ENCODE data around the gene PLXDC2.

Gene PLXDC2

DNA sequence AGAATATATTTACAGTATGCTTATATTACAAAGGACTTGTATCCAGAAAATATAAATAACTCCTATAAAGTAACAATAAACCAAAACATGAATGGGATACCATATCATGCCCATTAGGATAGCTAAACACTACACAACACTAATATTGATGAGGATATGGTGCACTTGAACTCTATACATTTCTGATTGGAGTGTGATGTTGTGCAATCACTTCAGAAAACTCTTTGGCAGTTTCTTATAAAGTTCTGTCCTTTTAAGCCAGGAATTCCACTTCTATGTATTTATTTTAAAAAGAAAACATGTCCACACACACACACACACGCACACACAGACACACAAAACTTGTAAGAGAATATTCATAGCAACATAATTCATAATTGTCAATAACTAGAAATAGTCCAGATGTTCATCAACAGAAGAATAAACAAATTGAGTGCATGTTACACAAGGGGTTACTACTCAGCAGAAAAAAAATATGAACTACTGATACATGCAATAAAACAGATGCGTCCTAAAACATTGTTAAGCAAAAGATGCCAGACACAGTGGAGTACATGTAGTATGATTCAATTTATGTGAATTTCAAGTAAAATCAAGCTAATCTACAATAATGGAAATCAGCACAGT is 416.0 kb downstream of the PLXDC2 start:
- no peak for FAIRE-seq

DNA sequence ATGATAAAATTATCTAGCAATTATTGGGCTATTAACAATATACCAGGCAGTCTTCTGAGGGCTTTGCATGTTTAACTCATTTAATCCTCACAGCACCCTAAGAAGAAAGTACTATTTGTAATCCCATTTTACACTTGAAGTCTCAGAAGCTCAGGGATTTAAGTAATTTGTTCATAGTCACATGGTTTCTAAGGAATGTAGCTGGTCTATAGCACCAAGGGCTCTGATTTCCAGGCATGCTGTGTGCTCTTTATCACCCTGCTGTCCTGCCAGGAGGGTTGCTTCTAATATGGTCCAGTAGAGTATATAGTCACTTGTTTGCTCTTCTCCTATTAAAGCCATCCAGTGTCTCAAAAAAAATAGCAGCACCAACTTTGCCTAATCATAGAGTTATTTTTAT is 417.2 kb downstream of the PLXDC2 start:
- no peak for FAIRE-seq

DNA sequence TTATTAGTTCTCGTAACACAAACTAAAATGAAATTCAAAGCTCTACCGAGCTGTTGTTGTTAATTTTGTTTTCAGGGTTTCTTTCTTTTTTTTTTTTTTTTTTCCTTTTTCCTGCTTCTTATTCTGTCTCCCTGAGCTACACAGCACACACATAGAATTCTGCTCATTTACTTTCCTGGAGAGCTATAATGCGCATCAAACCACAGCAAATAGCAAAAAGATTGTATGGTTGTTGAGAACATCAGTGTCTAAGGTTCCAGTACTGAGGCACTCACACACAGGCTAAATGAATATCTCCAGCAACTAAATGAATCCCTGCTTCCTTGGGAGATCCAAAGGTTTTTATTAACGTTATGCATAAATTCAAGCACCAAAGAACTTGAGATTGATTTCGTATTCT is 418.3 kb downstream of the PLXDC2 start:
- no peak for FAIRE-seq

DNA sequence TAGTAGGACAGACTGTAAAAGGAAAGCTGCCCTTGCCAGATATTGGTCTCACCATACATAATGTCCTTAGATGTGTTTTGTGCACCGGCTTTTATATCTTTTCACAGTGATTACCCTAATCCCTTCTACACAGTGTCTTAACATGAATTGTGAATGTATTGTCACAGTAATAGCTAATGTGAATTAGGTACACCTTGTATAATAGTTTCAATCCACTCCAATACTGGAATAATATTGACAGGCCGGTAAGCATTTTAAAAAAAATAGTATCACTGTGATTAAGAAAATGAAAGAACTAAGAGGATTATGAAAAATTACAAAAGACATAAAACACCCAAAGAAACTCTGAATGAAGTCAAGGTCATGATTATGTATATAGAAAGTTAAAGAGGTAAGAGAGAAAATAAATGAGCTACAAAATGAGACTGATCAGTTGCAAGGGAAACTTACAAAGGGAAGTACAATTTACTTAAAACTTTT is 420.9 kb downstream of the PLXDC2 start:
- no peak for FAIRE-seq

DNA sequence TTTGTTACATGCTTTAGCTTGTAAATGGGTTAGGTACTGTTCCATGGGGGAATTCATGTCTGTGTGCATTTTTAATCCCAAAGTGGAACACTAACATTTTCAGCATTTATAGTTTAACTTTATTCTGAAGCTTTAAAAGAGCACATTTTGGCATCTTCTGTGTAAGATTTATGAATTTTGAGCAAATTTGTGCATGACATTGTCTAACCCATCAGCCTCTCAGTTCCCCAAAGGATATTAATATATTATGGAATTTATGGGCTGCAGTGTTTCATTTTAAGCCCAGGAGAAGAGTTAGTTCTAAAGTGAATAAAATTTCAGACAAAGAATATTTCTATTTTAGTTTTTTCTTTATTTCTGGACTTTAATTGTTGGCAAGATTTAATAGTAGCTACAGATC is 421.4 kb downstream of the PLXDC2 start:
- no peak for FAIRE-seq

DNA sequence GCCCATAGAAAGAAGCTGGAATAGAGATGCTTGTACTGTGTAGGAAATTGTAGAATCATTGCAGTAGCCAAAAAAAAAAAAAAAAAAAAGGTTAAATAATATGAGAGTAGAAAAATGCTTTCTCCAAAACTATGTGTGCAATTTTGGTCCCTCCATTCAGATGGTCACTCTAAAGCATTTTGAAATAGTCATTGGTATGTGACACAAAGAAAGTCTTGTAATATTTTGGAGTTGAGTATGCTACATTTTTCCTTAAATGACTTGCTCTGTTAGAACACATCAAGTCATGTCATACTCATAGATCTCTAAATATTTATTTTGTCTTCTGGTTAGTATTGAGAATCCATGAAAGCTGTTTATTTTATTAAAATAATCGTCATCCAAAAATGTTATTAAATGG is 424.4 kb downstream of the PLXDC2 start:
- no peak for FAIRE-seq

DNA sequence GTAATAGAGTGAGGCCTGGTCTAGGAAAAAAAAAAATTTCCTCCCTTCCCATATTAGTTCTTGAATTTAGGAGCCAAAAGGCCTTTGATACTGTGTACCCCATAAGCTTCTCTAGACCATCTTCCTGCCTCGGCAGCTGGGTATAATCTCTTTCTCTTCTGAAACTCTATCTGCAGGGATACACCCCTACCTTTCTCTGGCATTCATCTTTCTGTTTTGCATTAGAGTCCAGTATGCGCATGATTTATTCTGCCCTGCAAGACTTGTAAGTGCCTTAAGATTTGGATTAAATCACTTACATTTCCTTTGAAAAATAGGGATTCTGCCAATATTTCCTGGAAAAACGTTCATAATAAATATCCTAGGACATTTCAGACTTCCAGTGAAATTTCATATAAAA is 431.2 kb downstream of the PLXDC2 start:
- FAIRE-seq: no peak

DNA sequence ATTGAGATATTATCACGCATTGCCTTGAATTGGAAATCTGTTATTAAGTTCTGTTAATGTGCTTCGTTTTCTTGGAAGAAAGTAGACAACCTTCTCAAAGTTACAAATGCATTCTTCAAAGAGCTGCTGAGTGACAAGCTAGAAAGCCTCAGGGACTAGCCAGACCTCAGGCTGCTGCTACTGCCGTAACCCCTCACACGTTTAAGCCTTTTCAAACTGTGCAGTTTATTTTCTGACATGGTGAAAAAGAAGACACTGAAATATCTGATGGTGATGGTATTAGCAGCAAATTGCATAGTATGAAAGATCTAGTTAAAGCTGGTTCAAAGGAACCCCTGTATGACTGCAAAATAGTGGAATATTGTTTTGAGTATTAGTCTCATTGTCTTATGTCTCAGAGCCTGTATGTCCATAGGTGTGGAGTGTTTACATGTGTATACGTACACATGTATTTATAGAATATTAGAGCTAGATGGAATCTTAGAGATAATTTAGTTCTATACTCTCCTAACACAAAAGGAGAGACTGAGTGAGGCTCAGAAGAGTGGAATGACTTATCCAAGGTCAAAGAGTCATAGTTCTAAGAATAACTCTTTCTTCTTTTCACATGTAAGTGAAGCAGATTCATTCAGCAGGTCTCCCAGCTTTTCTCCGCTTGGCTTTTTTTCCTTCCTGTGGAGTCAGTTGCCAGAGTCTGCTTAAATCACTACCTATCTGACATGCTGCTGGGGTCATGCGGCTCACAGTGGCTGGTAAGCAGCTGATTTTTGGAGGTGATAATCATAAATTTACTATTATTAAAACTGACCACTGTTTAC is 431.9 kb downstream of the PLXDC2 start:
- no peak for FAIRE-seq

DNA sequence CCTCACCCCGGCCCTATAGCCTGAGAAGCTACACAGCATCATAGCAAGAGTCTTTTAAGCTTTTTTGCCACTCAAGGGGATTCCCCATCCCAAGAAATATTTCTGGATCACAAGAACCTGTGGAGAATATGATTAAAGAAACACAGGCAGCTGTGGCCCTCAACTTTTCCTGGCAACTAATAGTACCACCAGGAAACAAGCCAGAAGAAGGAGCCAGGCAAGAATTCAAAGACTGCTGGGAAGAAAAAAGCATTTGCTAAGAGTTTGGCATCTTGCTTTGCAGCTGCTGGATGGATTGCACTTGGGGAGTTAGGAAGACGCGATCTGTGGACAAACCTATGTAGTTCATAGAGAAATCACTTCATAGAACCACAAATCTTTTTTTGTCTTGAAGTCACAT is 437.8 kb downstream of the PLXDC2 start:
- FAIRE-seq: no peak

DNA sequence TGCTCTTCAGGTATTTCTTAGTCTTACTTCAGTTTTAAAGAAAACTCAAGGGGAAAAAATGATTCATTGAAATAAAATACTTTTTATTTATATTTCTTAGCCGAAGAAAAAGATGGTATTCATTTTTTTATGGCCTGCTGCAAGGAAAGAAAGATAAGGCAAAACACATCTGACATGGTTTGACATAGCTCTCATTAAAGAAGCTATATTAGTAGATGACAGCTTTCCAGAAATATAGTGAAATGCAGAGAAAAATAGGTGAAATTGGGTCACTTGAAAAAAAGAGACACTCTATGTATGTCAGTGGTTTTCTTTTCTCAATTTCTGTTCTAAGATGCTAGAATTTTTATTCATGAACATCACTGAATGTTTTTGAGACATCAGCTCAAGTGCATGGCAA is 438.3 kb downstream of the PLXDC2 start:
- FAIRE-seq: no peak

DNA sequence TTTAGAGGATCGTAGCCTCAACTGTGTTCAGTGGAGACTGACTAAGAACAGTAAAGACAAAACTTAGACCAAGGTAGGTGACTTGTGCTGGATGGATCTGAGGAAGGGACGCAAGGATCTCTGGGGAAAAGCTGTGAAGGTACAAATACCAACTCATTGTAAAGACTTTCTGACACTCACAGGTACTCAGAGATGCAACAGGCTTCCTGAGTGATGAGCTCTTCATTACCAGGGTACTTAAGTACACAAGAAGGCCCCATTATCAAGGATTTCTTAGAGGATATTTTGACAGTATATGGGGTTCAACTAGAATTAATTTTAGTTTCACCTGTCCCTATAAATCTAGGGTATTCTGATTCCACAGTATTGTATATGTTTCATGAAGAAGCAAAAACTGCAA is 440.7 kb downstream of the PLXDC2 start:
- FAIRE-seq: no peak

DNA sequence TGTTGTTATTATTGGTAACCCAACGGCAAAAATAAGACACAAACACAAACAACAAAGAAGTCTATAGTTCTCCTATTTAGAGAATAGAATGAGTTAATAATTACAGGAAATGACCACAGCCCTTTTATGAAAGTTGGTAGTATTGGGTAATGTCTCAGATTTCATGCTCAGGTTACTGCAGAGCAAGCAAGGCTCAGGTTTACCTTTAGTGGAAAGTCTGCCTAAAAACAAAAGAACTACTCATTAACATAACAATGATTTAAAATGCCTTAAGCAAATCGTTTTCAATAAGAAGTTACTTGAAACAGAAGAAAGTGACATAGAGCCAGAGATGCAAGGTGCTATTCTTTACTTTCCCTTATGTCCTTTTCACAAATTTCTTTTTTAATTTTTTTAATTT is 441.2 kb downstream of the PLXDC2 start:
- no peak for FAIRE-seq

DNA sequence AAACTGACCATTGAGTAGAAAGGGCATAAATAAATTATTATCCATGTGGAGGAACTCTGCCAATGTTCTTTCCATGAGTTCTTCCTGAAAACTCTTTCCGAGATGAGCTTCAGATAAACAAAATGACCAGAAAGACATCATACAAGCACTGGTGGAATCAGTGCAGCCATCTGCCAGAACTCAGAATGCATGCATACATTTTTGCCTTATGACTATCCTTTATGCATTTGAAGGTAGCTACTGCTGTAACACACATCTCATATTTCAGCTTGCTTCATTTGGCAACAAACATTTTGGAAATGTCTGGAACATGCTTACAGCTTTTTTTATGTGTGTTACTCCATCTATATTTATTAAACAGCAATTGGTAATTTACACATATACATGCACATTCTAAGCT is 448.9 kb downstream of the PLXDC2 start:
- FAIRE-seq: no peak

DNA sequence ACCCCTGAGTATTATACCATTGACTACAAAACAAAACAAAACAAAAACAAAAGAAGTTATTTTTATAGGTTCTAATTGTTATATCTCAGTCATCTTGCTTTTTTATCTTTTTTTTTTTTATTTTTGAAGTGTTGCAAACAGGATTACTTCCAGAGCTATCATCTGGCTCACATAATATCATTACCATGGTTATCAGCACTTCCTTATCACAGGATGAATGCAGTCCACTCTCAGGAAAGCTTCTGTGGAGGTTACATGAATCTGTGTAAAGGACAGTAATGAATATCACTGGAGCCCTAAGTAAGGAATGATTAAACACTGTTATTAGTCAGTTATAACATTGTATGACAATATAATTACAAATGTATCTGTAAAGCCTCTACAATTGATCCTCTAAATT is 451.5 kb downstream of the PLXDC2 start:
- FAIRE-seq: no peak

DNA sequence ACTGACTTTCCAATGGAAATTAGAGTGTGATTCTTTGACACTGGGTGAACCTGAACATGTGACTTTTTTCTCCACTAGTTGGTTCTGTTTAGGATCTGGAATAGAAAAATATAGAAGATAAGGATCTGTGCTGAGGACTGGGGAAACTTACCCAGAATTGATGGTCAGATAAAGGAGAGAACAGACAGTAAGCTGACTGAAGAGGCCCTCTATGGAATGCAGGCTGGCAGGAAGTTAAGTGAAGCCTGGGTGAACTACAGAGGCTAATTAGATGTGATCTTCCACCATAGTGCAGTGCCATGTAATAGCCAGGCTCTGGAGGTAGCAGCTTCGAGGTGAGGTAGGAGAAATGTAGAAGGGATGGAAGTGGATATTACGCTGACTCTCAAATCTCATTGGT is 455.3 kb downstream of the PLXDC2 start:
- FAIRE-seq: no peak

DNA sequence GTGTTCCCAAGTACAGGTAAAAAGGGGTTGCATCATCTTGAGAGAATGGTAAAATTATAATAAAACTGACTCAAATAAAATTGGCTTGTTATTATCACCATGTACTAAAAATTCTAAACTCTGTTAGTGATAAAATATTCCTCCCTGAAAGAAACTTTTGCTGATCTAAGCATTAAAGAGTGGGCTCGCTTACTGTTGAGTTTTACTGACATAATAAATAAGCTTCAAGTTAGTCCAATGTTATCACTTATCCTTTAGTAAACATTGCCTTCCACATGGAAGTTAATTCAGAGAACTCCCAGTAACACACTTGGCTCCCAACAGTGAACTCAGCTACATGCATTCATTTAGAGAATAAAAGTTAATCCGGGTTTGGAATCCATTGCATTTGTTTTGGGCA is 456.4 kb downstream of the PLXDC2 start:
- no peak for FAIRE-seq

DNA sequence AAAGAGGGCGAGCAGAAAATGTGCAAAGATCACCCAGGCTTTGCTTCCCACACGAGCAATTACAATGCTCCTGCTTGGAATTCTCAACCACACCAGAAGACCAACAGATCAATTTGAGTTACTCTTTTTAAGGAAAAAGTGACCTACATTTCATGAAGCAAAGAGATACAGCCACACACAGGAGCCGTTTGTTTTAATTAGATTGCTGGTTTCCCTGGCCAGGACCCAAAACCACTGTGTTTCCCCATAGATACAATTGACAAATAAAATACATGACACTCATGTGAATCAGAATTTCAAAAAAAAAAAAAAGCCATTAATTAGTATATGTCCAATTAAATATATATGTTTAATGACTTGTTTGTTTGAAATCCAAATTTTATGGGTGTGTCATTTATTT is 458.3 kb downstream of the PLXDC2 start:
- FAIRE-seq: no peak

DNA sequence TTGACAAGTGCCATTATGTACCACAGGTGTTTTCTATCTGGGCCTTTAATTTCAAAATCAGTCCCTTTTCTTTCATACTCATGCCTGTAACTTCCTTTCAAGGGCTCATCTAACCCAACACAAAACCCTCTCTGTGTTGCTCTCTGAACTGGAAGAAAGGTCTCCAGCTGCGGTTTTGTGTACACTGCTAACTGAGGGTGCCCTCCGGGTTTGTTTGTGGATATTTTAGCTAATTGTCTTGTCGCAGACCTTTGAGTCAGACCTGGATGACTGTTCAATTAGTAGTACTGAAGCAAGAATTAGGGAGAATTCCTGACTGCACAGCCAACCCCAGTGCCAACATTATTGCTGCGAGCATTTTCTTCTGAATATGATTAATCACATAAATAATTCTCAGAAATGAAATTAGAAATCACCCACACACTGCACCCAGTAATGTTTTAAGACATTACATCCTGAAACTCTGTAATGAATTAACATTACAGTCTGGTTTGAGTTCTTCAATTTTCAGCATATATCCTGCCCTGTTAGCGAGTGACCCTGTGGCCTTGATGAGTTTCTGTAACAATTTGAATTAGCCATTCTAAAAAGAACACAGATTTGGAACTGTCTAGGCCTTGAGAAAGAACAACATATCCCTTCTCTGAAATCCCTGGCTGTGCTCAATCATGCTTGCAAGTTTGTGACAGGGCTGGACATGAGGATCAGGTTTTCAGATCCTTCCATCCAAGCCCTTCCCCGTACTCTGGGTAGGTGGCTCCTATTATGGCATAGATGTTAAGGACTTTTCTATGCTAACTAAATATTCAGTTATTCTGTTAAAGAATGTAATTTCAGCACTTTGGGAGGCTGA is 460.1 kb downstream of the PLXDC2 start:
- no peak for FAIRE-seq

DNA sequence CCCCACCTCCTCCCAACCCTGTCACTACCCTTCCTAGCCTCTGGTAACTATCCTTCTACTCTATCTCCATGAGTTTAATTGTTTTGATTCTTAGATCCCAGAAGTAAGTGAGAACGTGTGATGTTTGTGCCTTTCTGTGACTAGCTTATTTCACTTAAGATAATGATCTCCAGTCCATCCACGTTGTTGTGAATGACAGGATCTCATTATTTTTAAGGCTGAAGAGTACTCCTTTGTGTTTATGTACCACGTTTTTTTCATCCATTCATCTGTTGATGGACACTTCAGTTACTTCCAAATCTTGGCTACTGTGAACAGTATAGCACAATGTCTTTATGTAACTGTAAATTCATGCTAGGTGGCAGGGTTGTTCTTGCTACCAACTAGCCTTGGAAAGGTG is 461.6 kb downstream of the PLXDC2 start:
- no peak for FAIRE-seq

DNA sequence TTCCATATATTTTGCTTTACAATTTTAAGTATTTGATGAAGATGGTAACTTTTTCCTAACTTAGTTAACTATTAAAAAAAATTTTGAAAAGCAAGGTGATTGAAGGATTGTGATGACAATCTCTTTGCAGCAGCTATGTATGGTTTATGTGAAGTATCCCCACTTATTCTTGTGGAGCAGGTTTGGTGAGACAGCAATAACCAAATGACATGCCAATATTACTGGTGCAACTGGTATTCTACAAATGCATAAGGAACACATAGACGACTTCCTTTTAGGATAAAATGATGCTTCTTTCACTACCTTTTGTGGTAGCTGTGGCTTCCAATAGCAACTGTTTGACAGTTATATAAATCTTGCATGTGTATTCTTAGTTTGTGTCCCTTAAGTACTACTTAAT is 465.3 kb downstream of the PLXDC2 start:
- no peak for FAIRE-seq

DNA sequence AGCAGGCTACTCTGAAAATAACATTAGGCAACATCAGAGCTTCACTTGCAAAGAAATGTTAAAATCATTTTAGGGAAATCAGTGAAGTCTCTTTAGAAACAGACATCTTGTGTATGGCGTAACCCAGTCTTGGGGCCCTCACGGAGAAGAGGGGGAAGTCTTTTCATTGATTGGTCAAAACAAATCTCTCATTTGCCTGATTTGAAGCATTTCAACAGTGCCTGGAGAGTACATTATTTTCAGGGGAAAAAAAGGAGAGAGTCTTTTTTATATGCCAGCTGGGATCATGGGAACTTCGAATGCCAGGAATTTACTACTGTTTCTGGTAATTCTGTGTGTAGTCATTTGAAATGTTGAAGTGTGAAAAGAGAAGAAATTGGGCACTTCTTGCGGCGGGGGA is 471.4 kb downstream of the PLXDC2 start:
- FAIRE-seq: no peak

DNA sequence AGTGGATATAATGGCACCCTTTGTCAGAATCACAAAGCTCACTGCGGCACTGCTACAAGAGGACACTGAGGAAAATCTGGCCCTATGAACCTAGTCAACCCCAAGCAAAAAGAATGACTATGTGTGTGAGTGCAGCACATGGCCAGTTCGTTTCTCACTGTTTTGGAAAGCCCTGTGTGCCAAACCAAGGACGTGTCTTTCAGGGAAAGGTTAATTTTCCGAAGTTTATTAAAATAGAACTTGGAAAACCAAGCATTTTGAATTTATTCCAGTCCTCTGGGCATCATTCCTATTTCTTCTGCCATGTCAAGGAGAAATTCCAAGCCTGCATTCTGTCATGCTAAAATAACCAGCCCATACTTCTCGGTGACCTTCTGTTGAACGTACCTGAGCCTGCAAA is 471.8 kb downstream of the PLXDC2 start:
- FAIRE-seq: no peak

DNA sequence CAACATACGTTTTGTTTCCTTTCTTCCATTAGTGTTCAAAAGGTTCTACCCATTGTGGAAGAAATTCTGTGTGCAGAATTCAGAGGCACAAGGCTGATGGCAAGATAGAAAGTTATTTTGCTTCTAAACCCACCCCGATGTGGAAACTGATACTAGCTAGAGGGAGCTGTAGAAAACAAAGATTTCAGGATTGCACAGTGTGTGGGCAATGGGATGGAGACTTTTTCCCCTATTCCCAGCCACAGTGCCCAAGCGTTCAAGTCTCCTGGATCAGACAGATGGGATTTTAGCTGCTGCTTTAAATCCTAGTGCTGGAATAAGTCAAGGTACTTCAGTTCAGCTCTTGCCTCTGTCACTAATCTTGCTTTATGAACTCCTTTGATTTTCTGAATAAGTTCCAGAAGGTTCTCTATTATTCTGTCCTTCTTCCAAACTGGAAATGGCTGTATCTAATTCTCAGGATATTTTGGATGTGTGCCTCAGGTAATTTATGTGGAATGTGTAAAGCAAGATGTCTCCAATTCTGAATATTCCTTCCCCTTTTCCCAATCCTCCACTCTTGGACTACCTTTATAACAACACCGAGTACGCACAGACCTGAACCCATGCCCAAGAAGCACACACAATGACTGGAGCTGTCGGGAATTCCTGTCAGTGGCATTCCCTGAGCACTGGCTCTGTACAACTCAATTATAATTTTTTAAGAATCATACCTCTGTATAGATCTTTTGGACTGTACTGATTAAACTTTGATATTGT is 473.0 kb downstream of the PLXDC2 start:
- FAIRE-seq: no peak

Data from A204.1 (cell line).